HG03432 (cell line): ENCODE data around the gene BDNF.
A peak's percentile ranks its signal among the peaks of the same experiment; 100 is the strongest.
"Not testable (repeated sequence)": the region's sequence is repeated elsewhere in the genome, so short reads cannot be mapped to it uniquely, and the experiment has no call there.

Experiments
- ATAC-seq: cut with Tn5 transposase; IDR thresholded peaks from one replicate; pipeline ENCODE4 v1.9.1; 2021; ENCODE audit warnings: mild to moderate bottlenecking, moderate library complexity; ENCODE audit not compliant: unreplicated experiment

Gene BDNF

GRCh38 chr11:27700351-27701301, at the start of gene BDNF:
Gene BDNF, minus strand, starts transcription at chr11:27700455. Its CDS starts 41,891 bp downstream, at chr11:27658564.
- ATAC-seq: peak; percentile 29

DNA sequence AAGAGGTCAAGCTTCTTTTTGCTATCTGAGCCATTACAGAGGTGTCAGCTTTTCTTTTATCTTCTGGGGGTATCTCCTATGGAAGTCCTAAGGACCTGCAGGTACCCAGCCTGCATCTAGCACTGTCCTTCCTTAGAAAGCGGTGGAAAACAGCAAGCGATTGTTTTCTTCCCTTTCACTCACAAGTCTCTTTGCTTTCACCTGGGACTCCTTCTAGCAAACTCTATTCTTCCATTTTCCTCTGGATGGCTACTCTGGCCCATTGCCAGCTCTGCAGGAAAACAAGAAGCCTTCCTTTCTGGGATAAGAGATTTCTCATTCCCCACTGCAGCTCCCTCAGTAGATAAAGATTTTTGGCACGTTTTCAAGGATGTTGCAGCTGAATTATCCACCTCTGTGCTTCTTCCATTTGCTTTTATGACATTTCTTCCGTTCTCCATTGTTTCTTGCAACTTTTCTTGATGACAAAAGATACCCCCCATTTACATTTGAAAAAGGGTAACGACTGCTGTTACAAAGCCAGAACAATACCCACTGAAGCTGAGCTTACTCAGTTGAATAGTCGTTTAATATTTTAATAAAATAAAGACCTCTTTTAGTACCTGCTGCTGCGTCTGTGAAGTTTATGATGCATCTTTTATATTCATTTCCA, 40.2 kb upstream of the BDNF start:
- ATAC-seq: no peak

DNA sequence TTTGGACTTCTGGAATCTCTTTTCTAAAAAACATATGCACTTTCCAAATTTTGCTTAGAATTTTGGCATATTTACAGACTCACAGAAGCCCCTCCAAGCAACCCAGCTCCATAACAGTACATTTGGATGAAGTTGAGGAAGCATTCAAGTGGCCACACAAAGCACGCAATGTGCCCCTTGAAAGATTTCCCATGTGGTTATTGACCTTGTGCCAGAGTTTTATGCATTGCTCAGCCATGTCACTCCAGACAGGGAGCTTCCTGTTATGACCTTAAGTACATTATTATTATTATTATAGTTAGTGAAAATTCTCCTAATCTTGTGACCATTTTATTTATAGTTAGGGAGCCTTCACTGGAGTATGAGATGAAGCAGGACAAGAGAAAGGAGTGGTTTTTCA, 35.0 kb upstream of the BDNF start:
- ATAC-seq: no peak

DNA sequence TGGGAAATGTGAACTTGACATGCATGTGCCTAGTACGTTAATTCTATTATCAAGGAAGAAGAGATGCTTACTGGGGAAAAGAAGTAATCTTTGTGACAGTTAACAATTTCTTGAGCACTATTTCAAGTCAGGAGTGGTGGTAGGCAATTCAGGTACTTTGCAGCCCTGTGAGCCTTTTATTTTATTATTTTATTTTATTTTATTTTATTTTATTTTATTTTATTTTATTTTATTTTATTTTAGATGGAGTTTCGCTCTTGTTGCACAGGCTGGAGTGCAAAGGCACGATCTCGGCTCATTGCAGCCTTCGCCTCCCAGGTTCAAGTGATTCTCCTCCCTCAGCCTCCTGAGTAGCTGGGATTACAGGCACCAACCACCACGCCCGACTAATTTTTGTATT, 31.5 kb upstream of the BDNF start:
- ATAC-seq: not testable (repeated sequence)

- no peak for ATAC-seq
These were observed 26.7 kb upstream of the BDNF start for GRCh38 chr11:27726981-27727380.

- ATAC-seq: no peak
These were observed 23.4 kb upstream of the BDNF start for GRCh38 chr11:27723687-27724086.

DNA sequence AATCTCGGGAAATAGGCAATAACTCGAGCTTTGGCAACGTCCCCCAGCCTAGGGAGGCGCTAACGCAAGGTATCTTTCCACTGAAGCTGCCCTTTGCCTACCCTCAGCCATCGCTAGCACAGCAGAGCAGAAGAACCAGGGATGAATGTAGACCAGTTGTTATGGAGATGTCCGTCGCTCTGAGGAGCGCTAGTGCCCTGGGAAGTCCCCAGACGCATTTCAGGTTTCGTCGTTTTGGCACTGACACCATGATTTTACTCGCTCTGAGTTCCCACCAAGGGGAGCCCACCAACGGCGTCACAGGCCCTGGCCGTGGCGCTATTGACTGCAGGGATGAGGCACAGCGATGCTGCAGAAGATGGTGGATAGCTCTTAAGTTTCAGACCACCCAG, 22.7 kb upstream of the BDNF start:
- peak; percentile 32 for ATAC-seq

- ATAC-seq: peak; percentile 55
These were observed 22.1 kb upstream of the BDNF start for GRCh38 chr11:27722117-27722952.

GRCh38 chr11:27721264-27722116, 21.2 kb upstream of the BDNF start:
- no peak for ATAC-seq

- ATAC-seq: no peak
These were observed 20.1 kb upstream of the BDNF start for GRCh38 chr11:27720277-27720830.

- no peak for ATAC-seq
These were observed 19.3 kb upstream of the BDNF start for GRCh38 chr11:27719546-27719925.

DNA sequence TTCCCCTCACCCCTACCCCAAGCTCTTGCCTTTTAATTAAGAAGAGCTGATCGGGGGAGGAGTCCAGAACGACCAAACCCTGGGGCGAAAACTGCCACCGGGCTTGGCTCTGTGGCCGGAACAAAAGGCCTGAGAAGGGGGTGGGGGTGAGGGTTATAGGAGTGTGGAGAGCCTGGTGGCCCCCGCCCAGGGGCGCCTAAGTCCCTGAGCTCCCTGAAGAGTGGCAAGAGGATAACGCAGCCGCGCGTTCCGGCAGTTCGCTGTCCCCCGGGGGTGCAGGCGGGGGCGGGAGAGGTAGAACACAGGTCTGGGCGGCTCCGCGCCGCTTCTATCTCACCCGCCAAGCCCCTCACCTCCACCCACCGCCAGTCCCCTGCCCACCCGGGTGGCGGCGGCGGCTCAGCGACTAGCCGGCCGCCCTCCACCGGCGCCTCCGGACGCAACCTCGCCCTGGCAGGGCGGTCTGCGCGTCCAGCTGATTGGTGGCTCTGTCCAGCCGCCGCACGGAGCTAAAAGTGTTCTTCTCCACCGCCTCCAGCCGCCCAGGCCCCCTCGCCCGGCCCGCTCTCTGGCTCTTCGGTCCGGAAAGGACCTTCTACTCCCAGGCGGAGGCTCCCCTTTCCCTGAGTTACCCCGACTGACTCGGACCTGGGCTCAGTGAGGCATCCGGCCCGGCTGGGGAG, 18.7 kb upstream of the BDNF start:
- no peak for ATAC-seq

DNA sequence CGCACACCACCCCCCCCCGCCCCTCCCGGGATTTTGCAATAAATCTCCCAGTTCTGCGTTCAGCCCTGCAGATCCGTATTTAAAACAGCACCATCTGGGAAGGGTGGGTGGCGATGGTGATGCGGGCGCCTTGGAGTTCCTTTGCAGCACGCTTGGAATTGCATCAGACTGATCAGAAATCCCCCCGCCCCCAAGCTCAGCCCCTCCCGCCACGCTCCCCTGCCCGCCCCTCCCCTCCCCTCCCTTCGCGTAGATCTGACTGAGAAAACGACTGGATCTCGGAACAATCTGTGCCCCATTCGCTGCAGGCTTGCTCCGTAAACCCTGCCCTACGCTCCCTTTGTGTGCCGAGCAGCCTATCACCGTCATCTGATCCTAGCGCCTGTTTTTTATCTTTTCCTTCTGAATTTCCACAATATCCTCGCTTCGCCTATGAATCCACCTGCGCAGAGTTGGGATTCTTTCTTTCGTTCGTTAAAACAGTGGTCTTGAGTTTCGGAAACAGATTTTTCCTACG, 18.1 kb upstream of the BDNF start:
- no peak for ATAC-seq

- no peak for ATAC-seq
These were observed 17.6 kb upstream of the BDNF start for GRCh38 chr11:27717801-27718229.

DNA sequence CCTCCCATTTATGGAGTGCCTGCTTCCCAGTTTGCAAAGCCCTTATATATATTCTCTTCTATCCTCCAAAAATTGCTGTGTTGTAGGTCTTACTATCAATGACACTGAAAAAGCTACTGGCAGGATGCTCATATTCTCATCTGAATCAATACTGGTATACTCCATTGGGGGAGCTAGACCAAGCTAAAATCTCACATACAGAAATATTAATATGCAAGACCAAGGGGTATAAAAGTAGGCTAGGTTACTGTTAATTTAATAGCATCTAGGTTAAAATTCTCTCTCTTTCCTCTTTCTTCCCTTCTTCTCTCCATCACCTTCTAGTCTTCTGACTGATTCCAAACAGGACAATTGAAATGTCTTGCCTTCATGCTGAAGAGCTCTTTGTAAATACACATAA, 17.1 kb upstream of the BDNF start:
- no peak for ATAC-seq

GRCh38 chr11:27716835-27717234, 16.6 kb upstream of the BDNF start:
- no peak for ATAC-seq

DNA sequence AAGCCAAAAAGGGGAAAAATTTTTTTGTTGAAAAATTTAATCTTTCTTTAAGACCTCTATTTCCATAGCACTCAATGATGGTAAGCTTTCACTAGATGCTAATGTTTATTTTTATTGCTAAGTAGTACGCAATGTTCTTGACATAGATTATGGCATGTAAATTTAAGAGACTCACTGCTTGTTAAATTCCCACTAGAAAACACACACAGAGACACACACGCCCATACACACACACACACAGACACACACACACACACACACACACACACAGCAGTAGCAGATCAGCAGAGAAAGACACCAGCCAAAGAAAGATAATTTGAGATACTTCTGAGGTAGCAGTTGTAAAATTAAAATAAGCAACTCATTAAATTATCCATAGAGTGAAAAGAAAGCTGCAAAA, 16.0 kb upstream of the BDNF start:
- ATAC-seq: no peak

DNA sequence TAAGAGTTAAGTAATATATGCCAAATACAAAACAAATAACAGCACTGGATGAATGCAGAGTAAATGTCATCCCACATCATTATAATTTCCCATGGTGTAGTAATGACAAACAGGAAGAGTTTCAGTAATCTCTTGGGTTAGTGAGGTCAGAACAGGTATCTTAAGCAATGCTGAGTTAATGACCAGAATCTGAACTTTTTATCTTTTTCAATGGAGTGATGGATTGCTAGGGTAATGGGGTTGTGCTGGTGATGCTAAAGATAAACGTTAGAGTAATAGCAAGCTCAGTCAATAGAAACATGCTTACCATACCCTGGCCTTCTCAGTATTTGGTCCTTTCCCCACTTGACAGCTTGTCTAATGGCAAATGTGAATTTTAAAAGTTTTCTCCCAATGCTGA, 11.5 kb upstream of the BDNF start:
- no peak for ATAC-seq

DNA sequence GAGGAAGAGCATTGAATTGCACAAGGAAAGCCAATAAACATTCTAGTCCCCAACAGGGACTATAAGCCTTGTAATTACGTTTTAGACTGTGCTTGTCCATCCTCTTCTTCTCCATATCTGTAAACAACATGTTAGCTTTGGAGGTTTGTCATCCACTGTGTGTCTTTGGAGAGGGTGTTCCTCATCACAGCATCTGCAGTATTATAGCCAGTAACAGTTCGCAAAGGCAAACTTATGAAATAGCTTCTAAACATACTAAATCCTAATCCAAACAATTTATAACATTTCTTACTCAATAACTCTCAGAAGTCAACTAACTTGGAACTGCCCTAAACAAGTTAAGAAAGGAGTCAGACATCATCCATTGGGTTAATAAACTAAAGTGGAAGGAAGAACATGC, 10.3 kb upstream of the BDNF start:
- ATAC-seq: no peak
